Measurements from ENCODE around the gene SLC25A20. TPM values are rescaled to one million over a fixed set of nuclear protein-coding genes. Genes with fewer than 3 reads are reported as not detected.

Gene SLC25A20
- polyA plus RNA-seq, 1 donor (not counting 4 experiments of a cell fraction or from before 2014, with no cell fraction given) = 22.4 TPM

- Histone ChIP-seq H3K9me1 (ENCODE audit: control insufficient read depth, extremely low read depth, insufficient read depth, low read length) (no peaks in the 10 kb centered on the region), H4K20me1 (ENCODE audit: control insufficient read depth, extremely low read depth, insufficient read depth, low read length) (no peaks in the 10 kb centered on the region), H3K4me1 (ENCODE audit: control insufficient read depth, extremely low read depth, insufficient read depth, low read length) (no peaks in the 10 kb centered on the region), H3K4me3 (ENCODE audit: control insufficient read depth in 2 of 3, extremely low read depth in 1 of 3, insufficient read depth in 2 of 3, low read depth in 1 of 3, low read length in 3 of 3) (no peak overlapping the region), H3K27ac (ENCODE audit: control insufficient read depth, insufficient read depth, low read length) (no peak overlapping the region), H3K79me2 (ENCODE audit: control insufficient read depth, insufficient read depth, low read length) (no peaks in the 10 kb centered on the region), H3K4me2 (ENCODE audit: control insufficient read depth, extremely low read depth, insufficient read depth, low read depth, low read length) (no peak overlapping the region), H3K27me3 (ENCODE audit: control insufficient read depth, extremely low read depth, insufficient read depth, low read length) (no peaks in the 10 kb centered on the region), H2AFZ (ENCODE audit: control insufficient read depth, low read length) (no peak overlapping the region), H3K9me3 (ENCODE audit: control insufficient read depth, low read depth, low read length) (no peaks in the 10 kb centered on the region), H3K9ac (ENCODE audit: control insufficient read depth, extremely low read depth, insufficient read depth, low read length) (no peak overlapping the region), H3K36me3 (ENCODE audit: control insufficient read depth in 2 of 2, extremely low read depth in 1 of 2, insufficient read depth in 2 of 2, low read length in 2 of 2) (no peaks in the 10 kb centered on the region)
- DNase-seq (ENCODE audit: low read depth, low spot score) = no peak
- TF ChIP-seq CTCF (optimal IDR thresholded peaks at IDR 0.05 in 1 of 3, IDR thresholded peaks at IDR 0.05 in 1 of 3, conservative IDR thresholded peaks at IDR 0.05 in 1 of 3; ENCODE audit: extremely low read depth in 1 of 3, insufficient read depth in 2 of 3, low read length in 3 of 3) (no peak), EZH2 (IDR thresholded peaks at IDR 0.05; ENCODE audit: low read length) (no peak)
- FAIRE-seq = no peak
- dilution Hi-C loops (cut with MboI; ENCODE audit: extremely low pct_ligation_motif_present, low sequenced_read_pairs) = no loop called here
Observed at GRCh38 chr3:48879994-48880377, 18.7 kb downstream of the SLC25A20 start.

GRCh38 chr3:48879307-48879993 lies 19.2 kb downstream of the SLC25A20 start:
- Histone ChIP-seq H4K20me1 (ENCODE audit: control insufficient read depth, extremely low read depth, insufficient read depth, low read length) (no peaks in the 10 kb centered on the region), H3K79me2 (ENCODE audit: control insufficient read depth, insufficient read depth, low read length) (no peaks in the 10 kb centered on the region), H3K4me2 (ENCODE audit: control insufficient read depth, extremely low read depth, insufficient read depth, low read depth, low read length) (no peak overlapping the region), H3K9me1 (ENCODE audit: control insufficient read depth, extremely low read depth, insufficient read depth, low read length) (no peaks in the 10 kb centered on the region), H3K4me3 (ENCODE audit: control insufficient read depth in 2 of 3, extremely low read depth in 1 of 3, insufficient read depth in 2 of 3, low read depth in 1 of 3, low read length in 3 of 3) (no peak overlapping the region), H3K9ac (ENCODE audit: control insufficient read depth, extremely low read depth, insufficient read depth, low read length) (no peak overlapping the region), H3K36me3 (ENCODE audit: control insufficient read depth in 2 of 2, extremely low read depth in 1 of 2, insufficient read depth in 2 of 2, low read length in 2 of 2) (no peaks in the 10 kb centered on the region), H2AFZ (ENCODE audit: control insufficient read depth, low read length) (no peak overlapping the region), H3K4me1 (ENCODE audit: control insufficient read depth, extremely low read depth, insufficient read depth, low read length) (no peaks in the 10 kb centered on the region), H3K9me3 (ENCODE audit: control insufficient read depth, low read depth, low read length) (no peaks in the 10 kb centered on the region), H3K27ac (ENCODE audit: control insufficient read depth, insufficient read depth, low read length) (no peak overlapping the region), H3K27me3 (ENCODE audit: control insufficient read depth, extremely low read depth, insufficient read depth, low read length) (no peaks in the 10 kb centered on the region)
- DNase-seq (ENCODE audit: low read depth, low spot score) = no peak
- dilution Hi-C loops (cut with MboI; ENCODE audit: extremely low pct_ligation_motif_present, low sequenced_read_pairs) = no loop called here
- FAIRE-seq = no peak
- TF ChIP-seq EZH2 (IDR thresholded peaks at IDR 0.05; ENCODE audit: low read length) = no peak
- TF ChIP-seq CTCF (optimal IDR thresholded peaks at IDR 0.05 in 1 of 3, IDR thresholded peaks at IDR 0.05 in 1 of 3, conservative IDR thresholded peaks at IDR 0.05 in 1 of 3; ENCODE audit: extremely low read depth in 1 of 3, insufficient read depth in 2 of 3, low read length in 3 of 3) = no peak
